OCI-LY1 (cell line): ENCODE data around the gene ACTL8.

Experiments used
- H2AFZ ChIP-seq: fragments of 200-600 bp; sonication (generic), shearing (Covaris generic); 2 replicates; pipeline ENCODE4 v1.6.0; 2014; ENCODE audit warnings: antibody characterized with exemption, mild to moderate bottlenecking, low read length
- H3F3A ChIP-seq: fragments of 200-600 bp; sonication (generic), shearing (Covaris generic); 2 replicates; pipeline ENCODE4 v1.6.0; 2014; ENCODE audit warnings: mild to moderate bottlenecking, antibody characterized with exemption, low read length, moderate library complexity; ENCODE audit not compliant: insufficient read depth
- H3K27ac ChIP-seq: fragments of 200-600 bp; sonication (generic); 2 replicates; pipeline ENCODE4 v1.5.1; 2014; ENCODE audit warnings: low read length, mixed run types, mild to moderate bottlenecking, low read depth; ENCODE audit not compliant: poor library complexity, severe bottlenecking
- H3K27me3 ChIP-seq: fragments of 200-600 bp; sonication (generic); 2 replicates; pipeline ENCODE4 v1.6.0; 2014; ENCODE audit warnings: antibody characterized with exemption, mild to moderate bottlenecking, low read length, moderate library complexity; ENCODE audit not compliant: insufficient read depth
- H3K36me3 ChIP-seq: fragments of 200-600 bp; sonication (generic); 2 replicates; pipeline ENCODE4 v1.6.1; 2014; ENCODE audit warnings: mild to moderate bottlenecking, antibody characterized with exemption, low read length, moderate library complexity, mixed read lengths; ENCODE audit not compliant: insufficient read depth
- H3K4me1 ChIP-seq: fragments of 200-600 bp; sonication (generic); 2 replicates; pipeline ENCODE4 v1.5.1; 2014; ENCODE audit warnings: mild to moderate bottlenecking, low read length, moderate library complexity; ENCODE audit not compliant: insufficient read depth, severe bottlenecking
- H3K4me2 ChIP-seq: fragments of 200-600 bp; sonication (generic), shearing (Covaris generic); 2 replicates; pipeline ENCODE4 v1.6.1; 2014; ENCODE audit warnings: low read length
- H3K4me3 ChIP-seq: fragments of 200-600 bp; sonication (generic); 2 replicates; pipeline ENCODE4 v1.5.1; 2014; ENCODE audit warnings: low read length, low read depth, mild to moderate bottlenecking, mixed read lengths; ENCODE audit not compliant: poor library complexity, severe bottlenecking
- H3K79me2 ChIP-seq: fragments of 200-600 bp; shearing (Covaris generic); 2 replicates; pipeline ENCODE4 v1.6.1; 2016; ENCODE audit warnings: mixed run types, low read length, mixed read lengths; ENCODE audit not compliant: insufficient read depth
- H3K9ac ChIP-seq: fragments of 200-600 bp; sonication (generic), shearing (Covaris generic); 2 replicates; pipeline ENCODE4 v1.6.1; 2014; ENCODE audit warnings: mild to moderate bottlenecking, low read length, mixed read lengths
- H3K9me2 ChIP-seq: fragments of 200-600 bp; sonication (generic), shearing (Covaris generic); 2 replicates; pipeline ENCODE4 v1.6.1; 2014; ENCODE audit warnings: low read depth, mild to moderate bottlenecking, low read length, mixed read lengths
- H3K9me3 ChIP-seq: fragments of 200-600 bp; shearing (Covaris generic); 2 replicates; pipeline ENCODE4 v1.6.1; 2014; ENCODE audit warnings: low read length, mixed read lengths
- H4K20me1 ChIP-seq: fragments of 200-600 bp; sonication (generic), shearing (Covaris generic); 2 replicates; pipeline ENCODE4 v1.6.0; 2016; ENCODE audit warnings: mild to moderate bottlenecking, low read length; ENCODE audit not compliant: insufficient read depth
- EZH2 ChIP-seq: fragments of 200-600 bp; sonication (generic), shearing (Covaris generic); IDR thresholded peaks from 2 replicates; pipeline ENCODE4 v1.8.0; 2017; ENCODE audit warnings: borderline replicate concordance, mixed run types, mild to moderate bottlenecking, antibody characterized with exemption, low read length, moderate library complexity, mixed read lengths
- TF ChIP-seq, protein P1 (sequence below): fragments of 200-600 bp; sonication (generic), shearing (Covaris generic); IDR thresholded peaks from 2 replicates; pipeline ENCODE4 v1.5.1; 2017; ENCODE audit warnings: mild to moderate bottlenecking, antibody characterized with exemption, low read length, moderate library complexity, mixed read lengths

Gene ACTL8

DNA sequence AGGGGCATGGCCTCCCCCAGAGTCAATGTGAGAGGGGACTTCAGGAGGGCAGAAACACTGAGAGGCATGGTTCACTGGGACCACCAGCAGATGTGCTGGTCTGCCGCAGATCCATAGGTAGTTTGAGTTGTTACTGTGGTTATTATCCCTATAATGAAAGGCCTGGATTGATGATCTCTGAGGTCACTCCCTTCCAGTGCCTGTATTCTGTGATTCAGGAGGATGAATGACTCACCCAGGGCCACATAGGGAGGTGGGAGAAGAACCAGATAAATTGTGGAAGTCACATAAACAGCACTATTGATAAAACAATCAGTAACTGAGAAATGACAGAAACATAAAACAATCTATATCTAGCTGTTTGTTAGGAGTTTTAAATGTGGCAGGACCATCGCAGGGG is 22.7 kb upstream of the ACTL8 start:
- Histone ChIP-seq H3K27ac (no peak overlapping the region), H3K4me3 (no peak overlapping the region), H3K4me2 (no peak overlapping the region), H3F3A (no peaks in the 10 kb centered on the region), H3K9me3 (no peaks in the 10 kb centered on the region), H3K4me1 (no peaks in the 10 kb centered on the region), H2AFZ (no peak overlapping the region), H3K79me2 (no peaks in the 10 kb centered on the region), H3K9me2 (no peaks in the 10 kb centered on the region), H4K20me1 (no peaks in the 10 kb centered on the region), H3K27me3 (no peaks in the 10 kb centered on the region), H3K36me3 (no peaks in the 10 kb centered on the region), H3K9ac (no peak overlapping the region)
- TF ChIP-seq, protein P1, sequence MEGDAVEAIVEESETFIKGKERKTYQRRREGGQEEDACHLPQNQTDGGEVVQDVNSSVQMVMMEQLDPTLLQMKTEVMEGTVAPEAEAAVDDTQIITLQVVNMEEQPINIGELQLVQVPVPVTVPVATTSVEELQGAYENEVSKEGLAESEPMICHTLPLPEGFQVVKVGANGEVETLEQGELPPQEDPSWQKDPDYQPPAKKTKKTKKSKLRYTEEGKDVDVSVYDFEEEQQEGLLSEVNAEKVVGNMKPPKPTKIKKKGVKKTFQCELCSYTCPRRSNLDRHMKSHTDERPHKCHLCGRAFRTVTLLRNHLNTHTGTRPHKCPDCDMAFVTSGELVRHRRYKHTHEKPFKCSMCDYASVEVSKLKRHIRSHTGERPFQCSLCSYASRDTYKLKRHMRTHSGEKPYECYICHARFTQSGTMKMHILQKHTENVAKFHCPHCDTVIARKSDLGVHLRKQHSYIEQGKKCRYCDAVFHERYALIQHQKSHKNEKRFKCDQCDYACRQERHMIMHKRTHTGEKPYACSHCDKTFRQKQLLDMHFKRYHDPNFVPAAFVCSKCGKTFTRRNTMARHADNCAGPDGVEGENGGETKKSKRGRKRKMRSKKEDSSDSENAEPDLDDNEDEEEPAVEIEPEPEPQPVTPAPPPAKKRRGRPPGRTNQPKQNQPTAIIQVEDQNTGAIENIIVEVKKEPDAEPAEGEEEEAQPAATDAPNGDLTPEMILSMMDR, result no peak
- no peak for TF ChIP-seq EZH2

DNA sequence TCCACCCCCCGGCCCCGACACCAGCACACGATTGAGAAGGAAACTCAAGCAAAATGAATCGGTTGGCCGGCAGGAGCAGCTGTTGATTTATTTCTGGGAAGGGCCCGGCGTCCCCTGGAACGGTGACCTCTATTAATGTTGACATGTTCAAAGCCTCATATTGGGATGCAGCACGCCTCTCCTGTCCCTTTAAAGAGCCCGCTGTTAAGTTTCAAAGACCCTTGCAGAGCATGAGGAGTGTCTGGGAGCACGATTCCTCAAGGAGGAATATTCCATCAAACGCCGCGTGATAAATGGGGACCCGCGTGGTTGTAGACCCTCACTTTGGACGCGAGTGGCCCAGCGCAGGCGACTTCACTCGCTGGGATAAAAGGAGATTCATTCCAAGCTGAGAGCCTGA is 21.5 kb upstream of the ACTL8 start:
- no peaks in the 10 kb centered on the region for H4K20me1 ChIP-seq
- H3K4me2 ChIP-seq, result no peak overlapping the region
- H3K9ac ChIP-seq, result no peak overlapping the region
- no peaks in the 10 kb centered on the region for H3F3A ChIP-seq
- H3K4me3 ChIP-seq, result no peak overlapping the region
- H3K27ac ChIP-seq, result no peak overlapping the region
- no peaks in the 10 kb centered on the region for H3K36me3 ChIP-seq
- H3K9me2 ChIP-seq, result no peaks in the 10 kb centered on the region
- TF ChIP-seq, protein P1, result no peak
- no peak for TF ChIP-seq EZH2
- H3K4me1 ChIP-seq, result no peaks in the 10 kb centered on the region
- H2AFZ ChIP-seq, result no peak overlapping the region
- no peaks in the 10 kb centered on the region for H3K27me3 ChIP-seq
- H3K9me3 ChIP-seq, result no peaks in the 10 kb centered on the region
- no peaks in the 10 kb centered on the region for H3K79me2 ChIP-seq

DNA sequence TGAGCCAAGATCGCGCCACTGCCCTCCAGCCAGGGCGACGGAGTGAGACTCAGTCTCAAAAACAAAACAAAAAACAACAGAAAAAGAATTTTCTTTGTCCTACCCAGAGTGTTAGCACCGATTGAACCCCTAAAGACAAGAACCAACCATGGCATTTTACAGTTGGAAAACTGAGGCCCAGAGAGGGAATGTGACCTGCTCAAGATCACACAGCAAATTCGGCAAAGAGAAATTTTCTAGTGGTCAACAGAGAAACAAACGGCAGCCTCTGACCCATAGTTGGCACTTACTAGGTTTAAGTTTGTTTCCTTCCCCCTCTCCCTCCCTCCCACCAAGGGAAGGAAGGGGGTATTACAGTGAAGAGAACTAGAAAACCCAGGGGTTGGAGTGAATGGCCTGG is 20.5 kb upstream of the ACTL8 start:
- Histone ChIP-seq H3K4me3 (no peak overlapping the region), H2AFZ (no peak overlapping the region), H3K36me3 (no peaks in the 10 kb centered on the region), H3K9me2 (no peaks in the 10 kb centered on the region), H3K27me3 (no peaks in the 10 kb centered on the region), H4K20me1 (no peaks in the 10 kb centered on the region), H3F3A (no peaks in the 10 kb centered on the region), H3K27ac (no peak overlapping the region), H3K9ac (no peak overlapping the region), H3K9me3 (no peaks in the 10 kb centered on the region), H3K79me2 (no peaks in the 10 kb centered on the region), H3K4me2 (no peak overlapping the region), H3K4me1 (no peaks in the 10 kb centered on the region)
- TF ChIP-seq EZH2, result no peak
- TF ChIP-seq, protein P1, result no peak
